GM13977 (cell line): ENCODE measurements around the gene MYCBPAP.

Source experiments
- DNase-seq: peaks from one replicate; pipeline ENCODE4 v3.0.0; 2012; ENCODE audit warnings: low spot score
- in situ Hi-C: fragments of 300-500 bp; cut with MboI; formaldehyde crosslinking; loops from one replicate; pipeline ENCODE4 v1.12.0; 2022; ENCODE audit warnings: low sequenced_read_pairs, low pct_unique_long_range_greater_than_20kb, mixed read lengths, inconsistent platforms; ENCODE audit not compliant: unreplicated experiment
- TF ChIP-seq, protein P1 (sequence below): IDR thresholded peaks from 2 replicates; pipeline ENCODE4 v1.5.1; 2012; ENCODE audit warnings: mild to moderate bottlenecking, control low read depth; ENCODE audit not compliant: insufficient read depth; ENCODE audit errors: extremely low read depth, missing control alignments

MYCBPAP gene

DNA sequence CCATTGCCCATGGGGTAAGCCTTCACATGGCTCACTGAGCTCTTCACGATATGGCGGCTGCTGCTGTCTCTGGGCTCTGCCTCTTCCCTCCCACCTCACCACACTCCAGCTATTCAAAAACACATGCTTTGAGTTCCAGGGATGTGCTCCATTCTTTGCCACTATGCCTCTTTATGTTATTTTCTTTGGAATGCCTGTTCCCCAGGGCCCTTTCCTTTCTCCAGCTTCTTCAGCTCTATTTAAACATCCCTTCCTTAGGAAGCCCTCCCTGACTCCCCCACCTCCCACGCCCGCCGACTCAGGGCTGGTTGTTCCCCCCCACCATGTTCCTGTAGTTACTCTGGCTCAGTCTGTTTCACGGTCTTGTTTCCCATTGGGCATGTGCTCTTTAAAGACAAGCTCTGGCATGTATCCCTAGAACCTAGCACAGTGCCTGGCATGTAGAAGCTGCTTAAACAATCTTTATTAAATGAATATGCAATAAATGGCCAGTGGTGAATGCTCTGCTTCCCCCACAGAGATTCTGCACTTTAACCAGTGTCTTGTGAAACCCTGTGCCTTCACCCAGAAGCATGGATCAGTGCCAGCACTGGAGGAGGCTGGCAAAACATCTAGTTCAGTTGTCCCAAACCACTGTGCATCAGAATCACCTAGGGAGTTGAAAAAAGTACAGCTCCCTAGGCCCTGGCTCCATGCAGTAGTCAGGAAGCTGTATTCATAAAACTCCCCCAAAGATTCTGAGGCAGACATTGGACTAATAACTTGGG, 6.9 kb downstream of the MYCBPAP start:
- DNase-seq: no peak
- TF ChIP-seq, protein P1, sequence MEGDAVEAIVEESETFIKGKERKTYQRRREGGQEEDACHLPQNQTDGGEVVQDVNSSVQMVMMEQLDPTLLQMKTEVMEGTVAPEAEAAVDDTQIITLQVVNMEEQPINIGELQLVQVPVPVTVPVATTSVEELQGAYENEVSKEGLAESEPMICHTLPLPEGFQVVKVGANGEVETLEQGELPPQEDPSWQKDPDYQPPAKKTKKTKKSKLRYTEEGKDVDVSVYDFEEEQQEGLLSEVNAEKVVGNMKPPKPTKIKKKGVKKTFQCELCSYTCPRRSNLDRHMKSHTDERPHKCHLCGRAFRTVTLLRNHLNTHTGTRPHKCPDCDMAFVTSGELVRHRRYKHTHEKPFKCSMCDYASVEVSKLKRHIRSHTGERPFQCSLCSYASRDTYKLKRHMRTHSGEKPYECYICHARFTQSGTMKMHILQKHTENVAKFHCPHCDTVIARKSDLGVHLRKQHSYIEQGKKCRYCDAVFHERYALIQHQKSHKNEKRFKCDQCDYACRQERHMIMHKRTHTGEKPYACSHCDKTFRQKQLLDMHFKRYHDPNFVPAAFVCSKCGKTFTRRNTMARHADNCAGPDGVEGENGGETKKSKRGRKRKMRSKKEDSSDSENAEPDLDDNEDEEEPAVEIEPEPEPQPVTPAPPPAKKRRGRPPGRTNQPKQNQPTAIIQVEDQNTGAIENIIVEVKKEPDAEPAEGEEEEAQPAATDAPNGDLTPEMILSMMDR: no peak
- in situ Hi-C loops: no loop called here

- DNase-seq: no peak
- TF ChIP-seq, protein P1: no peak
- in situ Hi-C loops: no loop called here
Measured at GRCh38 chr17:50517011-50517410, 8.8 kb downstream of the MYCBPAP start.

DNA sequence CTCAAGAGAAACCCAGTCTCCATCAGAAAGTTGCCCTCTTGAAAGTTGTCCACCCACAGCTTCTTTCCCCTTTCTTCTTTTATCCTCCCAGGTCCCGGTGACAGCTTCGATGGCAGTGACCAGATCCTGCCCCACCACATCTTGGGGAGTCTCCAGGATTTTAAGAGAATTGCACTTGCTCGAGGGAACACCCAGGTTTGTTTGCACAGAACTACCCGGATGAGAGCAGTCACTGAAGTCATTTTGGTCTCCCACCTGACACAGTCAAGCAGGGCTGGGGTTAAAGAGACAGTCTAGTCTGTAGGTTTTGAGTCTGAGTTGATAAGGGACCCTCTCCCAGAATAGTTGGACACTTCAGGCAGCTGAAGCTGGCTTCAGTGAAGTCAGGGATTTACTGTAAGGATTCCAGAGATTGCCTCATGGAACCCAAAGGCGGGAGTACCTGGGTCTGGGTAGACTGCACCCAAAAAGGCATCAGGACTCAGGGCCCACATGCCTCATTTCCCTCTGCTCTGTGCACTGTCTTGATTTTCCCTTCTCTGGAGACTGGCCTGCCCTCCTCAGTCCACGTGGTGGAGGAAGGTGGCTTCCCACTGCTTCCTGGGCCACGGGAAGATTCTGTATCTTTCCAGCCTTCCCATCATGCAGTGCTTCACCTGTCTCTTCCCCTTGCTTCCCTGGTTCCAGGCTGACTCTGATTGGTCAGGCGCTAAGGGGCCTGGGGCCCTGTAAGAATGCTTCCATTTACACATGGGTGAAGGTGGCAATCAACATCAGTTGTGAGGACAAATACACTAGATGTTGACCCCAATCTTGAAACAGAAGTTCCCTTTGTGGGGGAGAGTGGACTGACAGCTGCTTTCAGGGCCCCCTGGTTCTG, 9.5 kb downstream of the MYCBPAP start:
- TF ChIP-seq, protein P1: no peak
- DNase-seq: no peak
- in situ Hi-C loops: no loop called here

DNA sequence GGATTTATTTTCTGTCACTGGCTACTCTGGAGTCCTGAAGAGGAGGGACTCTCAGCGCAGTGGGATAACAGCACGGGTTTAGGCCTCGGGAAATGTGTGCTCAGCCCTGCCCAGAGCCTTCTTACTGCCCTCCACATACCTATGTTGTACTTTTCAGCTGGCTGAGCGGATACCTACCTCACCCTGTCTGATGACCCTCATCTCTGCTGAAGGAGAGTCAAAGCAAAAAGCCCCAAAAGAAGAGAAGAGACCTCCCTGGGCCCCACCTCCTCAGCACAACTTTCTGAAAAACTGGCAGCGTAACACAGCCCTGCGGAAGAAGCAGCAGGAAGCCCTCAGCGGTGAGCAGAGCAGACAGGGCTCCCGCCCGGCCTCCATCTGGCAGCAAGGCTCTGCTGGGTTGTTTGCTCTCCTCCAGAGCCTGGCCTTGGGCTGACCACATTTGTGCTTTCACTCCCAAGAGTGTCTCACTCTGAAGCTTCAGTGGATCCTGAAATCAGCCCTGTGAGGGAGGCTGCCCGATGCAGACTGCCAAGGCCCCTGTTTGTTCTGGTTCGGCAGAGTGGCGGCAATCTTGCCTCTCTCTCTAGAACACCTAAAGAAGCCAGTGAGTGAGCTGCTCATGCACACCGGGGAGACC, 10.3 kb downstream of the MYCBPAP start:
- no peak for DNase-seq
- TF ChIP-seq, protein P1: no peak
- in situ Hi-C loops: no loop called here

- TF ChIP-seq, protein P1: no peak
- DNase-seq: no peak
- in situ Hi-C loops: no loop called here
Measured at GRCh38 chr17:50519141-50519834, 11.0 kb downstream of the MYCBPAP start.

DNA sequence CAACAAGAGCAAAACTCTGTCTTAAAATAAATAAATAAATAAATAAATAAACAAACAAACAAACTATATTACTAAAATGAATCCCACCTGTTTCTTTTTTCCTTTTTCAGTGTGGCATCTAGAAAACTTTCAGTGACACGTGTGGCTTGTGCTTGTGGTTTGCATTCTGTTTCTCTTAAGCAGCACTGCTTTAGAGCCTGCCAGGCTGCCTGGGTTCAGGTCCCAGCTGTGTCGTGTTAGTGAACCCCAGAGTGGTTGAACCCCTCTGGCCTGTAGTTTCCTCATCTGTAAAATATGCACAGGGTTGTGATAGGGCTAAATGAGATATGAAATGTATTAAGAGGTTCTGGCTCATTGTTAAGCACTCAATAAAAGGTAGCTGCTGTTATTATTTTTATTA, 12.2 kb downstream of the MYCBPAP start:
- DNase-seq: no peak
- in situ Hi-C loops: no loop called here
- TF ChIP-seq, protein P1: no peak
